LHCN-M2 (cell line): Measurements from ENCODE around the gene DRG2. TPM values are rescaled to one million over a fixed set of nuclear protein-coding genes. Genes with fewer than 3 reads are reported as not detected.

ENCODE experiments used
- DNase-seq: peaks from one replicate; pipeline ENCODE4 v3.0.0-alpha.2; 2012; ENCODE audit warnings: low read depth
- total RNA-seq: library from RNA; depleted of rRNA; stranded (reverse); fragments of >200 nt; gene quantifications from 2 replicates; pipeline ENCODE4 v1.2.3, GENCODE V29; 2014

DRG2 gene
- total RNA-seq, 1 experiment from 2014 or later = 49.5 TPM

- DNase-seq = no peak
These were observed 13.0 kb upstream of the DRG2 start for GRCh38 chr17:18074566-18075272.

- no peak for DNase-seq
These were observed 10.8 kb upstream of the DRG2 start for GRCh38 chr17:18076936-18077335.

DNA sequence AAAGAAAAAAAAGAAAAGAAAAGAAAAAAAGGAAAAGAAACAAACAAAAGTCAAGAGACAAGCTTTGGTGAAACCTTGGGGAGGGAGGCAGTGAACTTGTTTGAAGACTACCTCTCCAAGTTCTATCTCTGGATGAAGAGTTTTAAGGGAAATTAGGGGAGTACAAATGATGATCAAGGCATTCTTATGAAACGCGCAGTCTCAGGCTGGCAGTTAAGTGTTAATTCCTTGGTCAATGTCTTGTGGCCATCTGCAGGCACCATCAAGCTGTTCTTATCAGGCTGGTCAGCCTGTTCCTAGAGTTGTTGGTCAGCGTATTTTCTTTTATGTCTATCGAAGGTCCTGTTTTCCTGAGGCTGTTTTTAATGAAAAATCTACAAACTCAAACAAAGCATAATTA is 8.2 kb upstream of the DRG2 start:
- DNase-seq = no peak

DNA sequence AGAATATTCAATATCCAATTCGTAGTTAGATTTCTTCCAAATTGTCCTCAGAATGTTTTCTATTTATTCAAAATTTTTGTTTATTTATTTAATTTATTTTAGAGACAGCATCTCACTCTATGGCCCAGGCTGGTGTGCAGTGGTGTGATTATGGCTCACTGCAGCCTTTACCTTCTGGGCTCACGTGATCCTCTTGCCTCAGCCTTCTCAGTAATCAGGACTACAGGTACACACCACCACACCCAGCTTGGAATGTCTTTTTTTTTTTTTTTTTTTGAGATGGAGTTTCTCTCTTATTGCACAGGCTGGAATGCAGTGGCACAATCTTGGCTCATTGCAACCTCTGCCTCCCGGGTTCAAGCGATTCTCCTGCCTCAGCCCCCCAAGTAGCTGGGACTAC is 3.5 kb upstream of the DRG2 start:
- DNase-seq = no peak

GRCh38 chr17:18089613-18090012 is 1.9 kb downstream of the DRG2 start:
- no peak for DNase-seq

DNA sequence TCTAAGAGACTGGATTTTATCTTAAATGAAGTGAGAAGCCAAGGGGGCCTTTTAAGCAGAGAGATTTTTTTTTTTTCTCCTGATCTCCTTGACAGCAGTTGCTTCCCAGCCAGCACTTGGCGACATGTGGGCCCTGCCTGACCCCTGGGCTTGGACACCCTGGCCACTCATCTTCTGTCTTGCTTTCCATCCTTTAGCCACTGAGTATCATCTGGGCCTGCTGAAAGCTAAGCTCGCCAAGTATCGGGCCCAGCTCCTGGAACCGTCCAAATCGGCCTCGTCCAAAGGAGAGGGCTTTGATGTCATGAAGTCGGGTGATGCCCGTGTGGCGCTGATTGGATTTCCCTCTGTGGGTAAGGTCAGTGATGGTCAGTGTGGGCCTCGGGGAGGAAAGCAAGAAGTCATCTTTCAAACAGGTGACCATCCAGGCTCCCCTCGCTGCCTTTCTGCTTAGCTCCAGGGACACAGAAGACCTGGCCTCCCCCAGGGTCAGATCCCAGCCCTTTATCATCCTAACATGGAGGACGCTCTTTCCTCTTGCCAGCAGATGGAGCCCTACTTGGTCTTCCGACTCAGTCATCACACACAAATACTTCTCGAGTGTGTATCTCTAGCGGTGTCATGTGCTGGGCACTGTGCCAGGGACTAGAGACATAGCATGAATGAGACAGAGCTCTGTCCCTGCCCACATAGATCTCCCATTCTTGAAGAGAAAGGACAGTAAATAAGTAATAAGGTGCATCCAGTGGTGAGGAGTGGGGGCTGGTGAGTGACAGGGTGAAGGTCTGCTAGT is 6.1 kb downstream of the DRG2 start:
- DNase-seq = peak; percentile 79

DNA sequence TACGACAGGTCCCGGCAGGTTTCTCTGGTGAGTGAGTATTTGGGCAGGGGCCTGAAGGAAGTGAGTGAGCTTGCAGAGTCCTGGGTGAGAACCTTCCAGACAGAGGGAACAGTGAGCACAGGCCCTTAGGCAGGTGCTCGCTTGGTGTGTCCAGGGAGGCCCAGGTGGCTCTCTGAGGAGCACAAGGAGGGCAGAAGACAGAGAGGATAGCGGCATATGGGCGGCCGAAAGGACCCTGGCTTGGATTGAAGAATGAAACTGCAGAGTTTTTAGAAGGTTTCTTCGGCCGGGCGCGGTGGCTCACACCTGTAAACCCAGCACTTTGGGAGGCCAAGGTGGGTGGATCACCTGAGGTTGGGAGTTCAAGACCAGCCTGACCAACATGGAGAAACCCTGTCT is 6.7 kb downstream of the DRG2 start:
- no peak for DNase-seq

DNA sequence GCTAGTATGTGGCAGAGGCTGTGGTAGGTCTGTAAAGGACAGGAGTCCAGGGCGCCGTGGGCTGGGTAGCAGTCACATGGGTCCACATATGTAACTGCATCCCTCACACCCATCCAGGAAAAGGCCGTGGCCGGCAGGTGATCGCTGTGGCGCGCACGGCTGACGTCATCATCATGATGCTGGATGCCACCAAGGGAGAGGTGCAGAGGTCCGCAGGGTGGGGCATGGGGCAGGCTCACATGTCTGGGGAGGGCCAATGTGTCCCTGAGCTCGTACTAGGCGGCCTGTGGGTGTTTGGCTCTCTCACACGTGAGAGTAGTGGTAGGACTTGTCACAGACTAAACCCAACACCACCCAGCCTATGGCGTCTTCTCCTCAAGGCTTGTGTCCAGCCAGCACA is 11.8 kb downstream of the DRG2 start:
- DNase-seq = no peak

DNA sequence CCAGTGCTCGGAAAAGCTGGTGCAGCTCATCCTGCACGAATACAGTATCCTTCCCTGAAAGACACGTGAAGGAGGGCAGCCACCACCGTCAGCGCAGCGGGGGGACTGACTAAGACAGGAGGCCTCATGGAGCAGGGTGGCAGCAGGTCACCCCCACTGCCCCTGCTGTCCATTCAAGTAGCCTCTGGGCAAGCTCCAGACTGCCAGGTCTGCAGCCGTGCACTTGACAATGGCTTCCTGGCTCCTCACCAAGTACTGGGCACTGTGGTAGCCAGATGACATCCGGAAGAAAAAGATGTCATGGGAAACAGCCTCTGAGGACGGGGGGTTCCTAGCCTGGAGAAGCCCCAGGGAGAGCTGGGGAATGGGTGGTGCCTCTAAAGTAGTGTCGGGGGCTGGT is 12.9 kb downstream of the DRG2 start:
- no peak for DNase-seq

- DNase-seq = no peak
These were observed 14.1 kb downstream of the DRG2 start for GRCh38 chr17:18101828-18102227.

DNA sequence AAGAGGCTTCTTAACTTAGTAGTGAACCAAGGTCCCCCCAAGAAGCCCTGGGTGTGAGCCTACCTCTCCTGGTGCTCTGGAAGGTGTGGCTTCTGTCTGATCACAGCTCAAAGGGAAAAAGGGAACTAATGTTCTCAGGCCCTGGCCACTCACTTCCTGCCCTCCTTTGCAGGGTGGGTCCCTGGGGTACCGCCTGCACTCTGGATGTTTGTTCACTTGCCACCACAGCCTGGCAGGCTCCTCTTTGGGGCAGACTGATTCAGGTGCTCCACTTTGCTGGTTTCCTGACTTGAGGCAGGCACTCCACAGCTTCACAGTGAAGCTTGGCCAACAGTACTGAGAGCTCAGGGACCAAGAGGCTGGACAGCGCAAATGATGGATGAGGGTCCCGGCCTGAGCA is 14.9 kb downstream of the DRG2 start:
- DNase-seq = no peak

GRCh38 chr17:18105027-18105426 is 17.3 kb downstream of the DRG2 start:
- DNase-seq = no peak

GRCh38 chr17:18105595-18105994 is 17.8 kb downstream of the DRG2 start:
- DNase-seq = no peak

GRCh38 chr17:18106211-18106610 is 18.5 kb downstream of the DRG2 start:
- no peak for DNase-seq

DNA sequence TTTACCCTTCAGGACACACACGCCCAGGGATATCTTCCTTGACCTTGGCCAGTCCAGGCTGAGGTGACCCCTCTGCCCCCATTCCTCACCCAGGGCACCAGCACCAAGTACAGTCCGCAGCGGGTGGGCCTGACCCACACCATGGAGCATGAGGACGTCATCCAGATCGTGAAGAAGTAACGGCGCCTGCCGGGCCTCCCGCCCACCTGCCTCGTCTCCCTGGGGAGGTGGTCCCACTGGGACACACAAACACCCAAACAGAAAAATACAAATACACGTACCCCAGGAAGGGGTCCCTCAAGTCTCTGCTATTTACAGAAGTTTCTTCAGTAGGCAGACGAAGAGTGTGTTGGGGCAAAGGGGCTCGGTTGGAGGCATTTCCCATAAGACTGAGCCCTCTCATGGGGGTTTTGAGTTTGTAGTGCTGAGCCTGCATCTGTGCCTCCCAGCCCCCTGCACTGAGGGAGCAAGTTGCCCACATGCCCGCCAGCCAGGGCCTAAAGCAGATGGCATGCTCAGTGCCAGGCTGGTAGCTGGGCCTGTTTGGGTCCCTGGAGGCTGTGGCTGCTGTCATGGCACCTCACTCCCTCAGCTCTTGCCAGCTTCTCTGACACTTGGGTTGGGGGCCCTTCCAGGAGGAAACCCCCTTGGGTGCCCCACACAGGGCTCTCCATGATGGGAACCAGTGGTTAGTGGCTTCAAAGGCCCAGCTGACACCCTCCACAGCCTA is 19.5 kb downstream of the DRG2 start:
- no peak for DNase-seq

DNA sequence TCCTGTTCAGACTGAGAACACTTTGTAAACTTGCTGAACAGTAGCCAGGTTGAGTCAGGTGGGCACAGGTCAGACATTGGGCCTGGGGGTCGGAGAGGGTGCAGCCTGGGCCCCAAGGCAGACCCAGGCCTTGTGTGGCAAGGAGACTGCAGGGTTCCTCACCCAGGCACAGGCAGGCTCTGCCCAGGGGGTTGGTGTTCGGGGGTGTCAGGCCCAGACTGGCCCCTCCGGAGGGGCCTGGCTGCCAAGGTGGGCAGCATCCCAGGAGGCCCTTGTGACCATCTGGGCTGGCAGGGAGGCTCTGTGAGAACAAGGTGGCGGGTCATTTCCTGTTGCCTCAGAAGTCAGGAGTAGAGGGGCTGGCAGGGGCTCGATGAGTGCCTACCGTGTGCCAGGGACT is 20.2 kb downstream of the DRG2 start:
- no peak for DNase-seq

DNA sequence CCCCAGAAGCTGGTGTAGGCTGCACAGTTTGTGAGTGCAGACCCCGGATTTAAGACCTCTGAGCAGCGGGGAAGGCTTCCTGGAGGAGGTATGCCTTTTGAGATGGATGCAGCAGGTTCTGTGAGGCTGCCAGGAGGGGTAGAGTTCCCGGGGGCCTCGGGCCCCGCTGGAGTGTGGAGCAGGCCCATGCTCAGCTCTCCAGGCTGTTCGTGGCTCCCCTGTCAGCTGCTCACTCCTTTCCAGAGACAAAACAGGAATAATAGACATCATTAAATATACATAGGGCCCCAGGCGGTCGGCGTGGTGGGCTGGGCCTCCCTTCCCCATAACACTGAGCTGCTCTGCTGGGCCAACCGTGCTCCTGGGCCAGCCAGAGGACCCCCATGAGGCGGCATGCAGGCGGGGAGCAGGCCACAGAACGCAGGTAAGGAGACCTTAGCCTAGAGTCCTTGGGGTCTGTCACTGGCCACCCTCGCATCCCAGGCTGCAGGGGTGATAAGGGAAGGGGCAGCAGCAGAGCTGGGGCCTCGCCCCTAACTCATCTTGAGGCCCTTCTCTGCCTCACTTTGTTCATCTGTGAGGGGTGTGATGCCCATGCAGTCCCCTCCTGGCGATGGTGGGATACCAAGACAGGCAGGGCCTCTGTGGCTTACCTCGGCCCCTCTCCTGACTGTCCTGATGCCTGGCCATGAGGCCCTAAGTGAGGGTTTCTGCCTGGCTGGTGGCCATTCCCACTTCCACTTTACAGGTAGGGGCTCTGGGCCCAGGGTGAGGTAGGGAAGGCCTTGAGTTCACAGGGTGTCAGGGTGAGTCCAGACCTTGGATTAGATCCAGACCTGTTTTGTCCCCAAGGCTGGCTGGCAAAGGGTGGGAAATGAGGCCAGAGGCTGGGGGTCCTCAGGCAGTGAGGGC is 20.9 kb downstream of the DRG2 start, which contains the start of gene MYO15A:
Gene MYO15A (plus strand): TSS at position 356 of the 912 bp plus-strand sequence. CDS start 10,045 bp downstream, outside the sequence.
- no peak for DNase-seq

DNA sequence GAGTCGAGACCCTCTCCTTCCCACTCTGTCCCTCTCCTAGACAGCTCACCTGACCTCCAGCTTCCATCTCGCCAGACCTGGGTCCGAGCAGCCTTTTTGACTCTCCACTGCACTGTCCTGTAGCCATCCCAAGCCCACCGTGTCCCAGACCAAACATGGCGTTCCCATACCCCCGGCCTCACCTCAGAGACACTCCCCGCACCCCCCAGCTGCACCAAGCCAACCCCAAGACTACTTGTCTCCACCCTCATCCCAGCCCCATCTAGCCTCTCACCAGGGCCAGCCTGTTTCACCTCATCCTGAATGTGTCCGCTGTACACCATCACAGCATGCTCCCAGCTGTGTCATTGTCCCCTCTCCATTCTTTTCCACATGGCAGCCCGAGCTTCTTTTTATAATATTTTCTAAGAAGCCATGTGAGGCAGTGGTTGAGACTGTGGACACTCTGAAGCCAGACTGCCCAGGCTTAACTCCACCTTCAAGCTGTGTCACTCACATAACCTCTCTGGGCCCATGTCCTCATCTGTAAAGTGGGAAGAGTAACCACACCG is 22.3 kb downstream of the DRG2 start:
- no peak for DNase-seq

DNA sequence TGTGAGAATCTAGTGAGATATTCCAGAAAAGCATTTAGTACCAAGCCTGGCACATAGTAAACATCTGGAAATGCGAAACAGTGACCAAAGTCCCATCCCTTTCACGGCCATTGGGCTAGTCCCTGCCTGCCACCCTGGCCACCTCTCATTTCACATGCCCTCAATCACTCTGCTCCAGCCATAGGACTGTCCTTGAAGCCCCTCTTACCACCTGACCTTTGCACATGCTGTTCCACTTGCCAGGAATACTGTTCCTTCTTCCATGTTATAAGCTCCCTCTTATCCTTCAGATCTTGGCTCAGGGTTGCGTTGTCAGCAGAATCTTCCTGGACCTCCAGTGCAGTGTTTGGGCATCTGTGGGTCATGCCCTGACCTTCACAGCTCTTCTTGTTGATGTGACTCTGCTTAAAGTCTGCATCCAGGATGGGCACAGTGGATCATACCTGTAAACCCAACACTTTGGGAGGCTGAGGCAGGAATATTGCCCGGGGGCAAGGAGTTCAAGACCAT is 22.9 kb downstream of the DRG2 start:
- no peak for DNase-seq

- DNase-seq = peak; percentile 19
These were observed 23.7 kb downstream of the DRG2 start for GRCh38 chr17:18111330-18111971.
